Measurements from ENCODE around the gene RCC2. TPM values are rescaled to one million over a fixed set of nuclear protein-coding genes. Genes with fewer than 3 reads are reported as not detected.

Gene RCC2
- total RNA-seq, 1 donor from 2014 or later, result 224 TPM

- DNase-seq (ENCODE audit: low read depth, low spot score), result no peak
- H3K9me3 Mint-ChIP-seq, result no peaks in the 10 kb centered on the region
- no peak overlapping the region for H3K27ac Mint-ChIP-seq (ENCODE audit: unreplicated experiment)
- H3K4me1 Mint-ChIP-seq, result peaks cover 17% of the 10 kb centered on the region
- H3K36me3 Mint-ChIP-seq (ENCODE audit: low read depth), result peaks cover 40% of the 10 kb centered on the region
- TF ChIP-seq, protein P1, sequence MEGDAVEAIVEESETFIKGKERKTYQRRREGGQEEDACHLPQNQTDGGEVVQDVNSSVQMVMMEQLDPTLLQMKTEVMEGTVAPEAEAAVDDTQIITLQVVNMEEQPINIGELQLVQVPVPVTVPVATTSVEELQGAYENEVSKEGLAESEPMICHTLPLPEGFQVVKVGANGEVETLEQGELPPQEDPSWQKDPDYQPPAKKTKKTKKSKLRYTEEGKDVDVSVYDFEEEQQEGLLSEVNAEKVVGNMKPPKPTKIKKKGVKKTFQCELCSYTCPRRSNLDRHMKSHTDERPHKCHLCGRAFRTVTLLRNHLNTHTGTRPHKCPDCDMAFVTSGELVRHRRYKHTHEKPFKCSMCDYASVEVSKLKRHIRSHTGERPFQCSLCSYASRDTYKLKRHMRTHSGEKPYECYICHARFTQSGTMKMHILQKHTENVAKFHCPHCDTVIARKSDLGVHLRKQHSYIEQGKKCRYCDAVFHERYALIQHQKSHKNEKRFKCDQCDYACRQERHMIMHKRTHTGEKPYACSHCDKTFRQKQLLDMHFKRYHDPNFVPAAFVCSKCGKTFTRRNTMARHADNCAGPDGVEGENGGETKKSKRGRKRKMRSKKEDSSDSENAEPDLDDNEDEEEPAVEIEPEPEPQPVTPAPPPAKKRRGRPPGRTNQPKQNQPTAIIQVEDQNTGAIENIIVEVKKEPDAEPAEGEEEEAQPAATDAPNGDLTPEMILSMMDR (conservative IDR thresholded peaks at IDR 0.05), result no peak
- no peak overlapping the region for H3K4me3 Mint-ChIP-seq
- no peaks in the 10 kb centered on the region for H3K27me3 Mint-ChIP-seq (ENCODE audit: low read depth)
These were observed 19.0 kb downstream of the RCC2 start for GRCh38 chr1:17420391-17420918.

GRCh38 chr1:17419626-17420328, 19.7 kb downstream of the RCC2 start:
- Mint-ChIP-seq H3K27ac (ENCODE audit: unreplicated experiment) (no peak overlapping the region), H3K4me3 (no peak overlapping the region), H3K9me3 (no peaks in the 10 kb centered on the region), H3K27me3 (ENCODE audit: low read depth) (no peaks in the 10 kb centered on the region), H3K36me3 (ENCODE audit: low read depth) (peaks cover 37% of the 10 kb centered on the region), H3K4me1 (peaks cover 17% of the 10 kb centered on the region)
- DNase-seq (ENCODE audit: low read depth, low spot score), result peak; percentile 73
- TF ChIP-seq, protein P1 (conservative IDR thresholded peaks at IDR 0.05), result peak; percentile 99

DNA sequence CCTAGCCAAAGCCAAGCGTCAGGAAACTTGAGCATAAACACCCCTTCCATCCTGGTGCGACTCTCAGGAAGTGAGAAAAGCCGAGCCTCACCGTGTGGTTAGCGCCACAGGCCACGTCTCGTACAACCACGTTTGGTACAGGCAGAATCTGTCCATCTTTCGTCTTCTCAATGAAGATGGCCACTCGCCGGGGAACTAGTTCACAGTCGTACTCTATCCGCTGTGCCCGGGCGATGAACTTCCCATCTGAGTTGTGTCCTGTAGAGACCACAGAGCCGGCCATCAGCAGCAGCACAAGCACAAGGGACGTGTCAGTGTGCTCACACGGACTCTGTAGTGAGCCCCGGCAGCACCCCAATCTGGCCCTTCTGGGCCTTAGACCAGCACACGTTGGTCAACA, 23.1 kb downstream of the RCC2 start:
- TF ChIP-seq, protein P1 (conservative IDR thresholded peaks at IDR 0.05), result no peak
- no peaks in the 10 kb centered on the region for H3K27me3 Mint-ChIP-seq (ENCODE audit: low read depth)
- H3K4me1 Mint-ChIP-seq, result peaks cover 17% of the 10 kb centered on the region
- no peak overlapping the region for H3K4me3 Mint-ChIP-seq
- H3K9me3 Mint-ChIP-seq, result no peaks in the 10 kb centered on the region
- no peak for DNase-seq (ENCODE audit: low read depth, low spot score)
- peaks cover 29% of the 10 kb centered on the region for H3K36me3 Mint-ChIP-seq (ENCODE audit: low read depth)
- no peak overlapping the region for H3K27ac Mint-ChIP-seq (ENCODE audit: unreplicated experiment)

DNA sequence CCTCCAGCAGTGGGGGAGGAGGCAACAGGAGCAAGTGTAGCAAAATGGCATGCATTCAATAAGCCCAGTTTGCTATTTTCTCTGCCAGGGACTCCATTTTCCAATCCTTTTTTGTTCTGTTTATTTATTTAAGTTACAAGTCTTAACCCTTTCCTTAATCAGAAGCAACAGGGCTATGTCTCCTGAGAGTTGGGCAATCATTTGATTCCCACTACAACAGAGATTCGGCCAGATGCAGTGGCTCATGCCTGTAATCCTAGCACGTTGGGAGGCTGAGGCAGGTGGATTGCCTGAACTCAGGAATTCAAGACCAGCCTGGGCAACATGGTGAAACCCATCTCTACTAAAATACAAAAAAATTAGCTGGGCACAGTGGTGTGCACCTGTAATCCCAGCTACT, 25.5 kb downstream of the RCC2 start:
- Mint-ChIP-seq H3K4me3 (no peak overlapping the region), H3K9me3 (no peaks in the 10 kb centered on the region), H3K27ac (ENCODE audit: unreplicated experiment) (no peak overlapping the region), H3K4me1 (no peaks in the 10 kb centered on the region), H3K27me3 (ENCODE audit: low read depth) (no peaks in the 10 kb centered on the region), H3K36me3 (ENCODE audit: low read depth) (peaks cover 22% of the 10 kb centered on the region)
- DNase-seq (ENCODE audit: low read depth, low spot score), result no peak
- TF ChIP-seq, protein P1 (conservative IDR thresholded peaks at IDR 0.05), result no peak

GRCh38 chr1:17412093-17412870, 27.2 kb downstream of the RCC2 start:
- Mint-ChIP-seq H3K4me1 (no peaks in the 10 kb centered on the region), H3K36me3 (ENCODE audit: low read depth) (peaks cover 29% of the 10 kb centered on the region), H3K4me3 (no peak overlapping the region), H3K27me3 (ENCODE audit: low read depth) (no peaks in the 10 kb centered on the region), H3K9me3 (no peaks in the 10 kb centered on the region), H3K27ac (ENCODE audit: unreplicated experiment) (no peak overlapping the region)
- TF ChIP-seq, protein P1 (conservative IDR thresholded peaks at IDR 0.05), result no peak
- DNase-seq (ENCODE audit: low read depth, low spot score), result no peak
